IMR-90 (cell line): ENCODE results near the gene MAG. TPM values are rescaled to one million over a fixed set of nuclear protein-coding genes. Genes with fewer than 3 reads are reported as not detected.

ENCODE experiments used
- ATAC-seq: fragments of 200-7000 bp; cut with Tn5 transposase; 2 replicates; pipeline ENCODE4 v1.9.1; 2020; ENCODE audit warnings: low read depth, mild to moderate bottlenecking, moderate library complexity
- BruUV-seq: library from RNA; stranded (reverse); fragments of 400-500 nt; replicated peaks from 2 replicates; lab custom pipeline; 2021; lab: Mats Ljungman, UMichigan
- CTCF ChIA-PET: fragments of 300-600 bp; formaldehyde crosslinking; extraction: SDS; loops from one replicate; lab custom pipeline; 2021; ENCODE audit warnings: antibody characterized with exemption; lab: Yijun Ruan, JAX
- POLR2A ChIA-PET: fragments of 300-600 bp; sonication (Branson Sonifier 250); formaldehyde crosslinking; loops from one replicate; lab custom pipeline; 2022; ENCODE audit warnings: antibody characterized with exemption; ENCODE audit not compliant: unreplicated experiment; lab: Charles Lee
- DNase-seq: peaks from one replicate; pipeline ENCODE4 v3.0.0; 2013
- H2AFZ ChIP-seq: replicated peaks from 2 replicates; pipeline ENCODE3; 2013; ENCODE audit warnings: low read length, mild to moderate bottlenecking; ENCODE audit not compliant: poor library complexity
- H2AK5ac ChIP-seq: 2 replicates; pipeline ENCODE4 v1.6.1; 2013; ENCODE audit warnings: low read depth, low read length, inconsistent platforms
- H2AK9ac ChIP-seq: replicated peaks from 2 replicates; pipeline ENCODE3; 2013; ENCODE audit warnings: mild to moderate bottlenecking, low read depth, low read length, moderate library complexity; ENCODE audit not compliant: poor library complexity
- H2BK120ac ChIP-seq: 2 replicates; pipeline ENCODE4 v1.6.1; 2013; ENCODE audit warnings: low read depth, low read length, inconsistent platforms
- H2BK15ac ChIP-seq: 3 replicates; pipeline ENCODE4 v1.6.1; 2013; ENCODE audit warnings: low read depth, low read length, inconsistent platforms
- H2BK20ac ChIP-seq: 2 replicates; pipeline ENCODE4 v1.6.1; 2013; ENCODE audit warnings: low read depth, mild to moderate bottlenecking, inconsistent platforms, low read length, moderate library complexity
- H2BK5ac ChIP-seq: 2 replicates; pipeline ENCODE4 v1.6.1; 2013; ENCODE audit warnings: mild to moderate bottlenecking, low read depth, low read length, inconsistent platforms; ENCODE audit not compliant: poor library complexity, severe bottlenecking
- H3K14ac ChIP-seq: replicated peaks from 2 replicates; pipeline ENCODE4 v1.6.1; 2013; ENCODE audit warnings: low read depth, low read length, inconsistent platforms
- H3K18ac ChIP-seq: 2 replicates; pipeline ENCODE4 v1.6.1; 2013; ENCODE audit warnings: low read depth, low read length, control low read depth
- H3K23ac ChIP-seq: 2 replicates; pipeline ENCODE4 v1.6.1; 2013; ENCODE audit warnings: low read depth, low read length, inconsistent platforms
- H3K27ac ChIP-seq: 2 replicates; pipeline ENCODE4 v1.5.1; 2013; ENCODE audit warnings: mild to moderate bottlenecking, control low read depth, low read length; ENCODE audit not compliant: insufficient read depth
- H3K27me3 ChIP-seq: 2 replicates; pipeline ENCODE4 v1.6.1; 2013; ENCODE audit warnings: low read length; ENCODE audit not compliant: control insufficient read depth, insufficient read depth
- H3K36me3 ChIP-seq: 2 replicates; pipeline ENCODE4 v1.6.1; 2013; ENCODE audit warnings: low read length, mixed read lengths; ENCODE audit not compliant: control insufficient read depth, insufficient read depth
- H3K4ac ChIP-seq: 2 replicates; pipeline ENCODE4 v1.6.1; 2013; ENCODE audit warnings: low read depth, low read length, inconsistent platforms
- H3K4me1 ChIP-seq: 2 replicates; pipeline ENCODE4 v1.6.1; 2013; ENCODE audit warnings: low read length, mixed read lengths; ENCODE audit not compliant: control insufficient read depth, insufficient read depth
- H3K4me2 ChIP-seq: 2 replicates; pipeline ENCODE4 v1.6.1; 2013; ENCODE audit warnings: low read depth, mild to moderate bottlenecking, control low read depth, low read length, moderate library complexity
- H3K4me3 ChIP-seq: 2 replicates; pipeline ENCODE4 v1.5.1; 2013; ENCODE audit warnings: low read depth, mild to moderate bottlenecking, control low read depth, low read length, moderate library complexity; ENCODE audit not compliant: insufficient read depth
- H3K56ac ChIP-seq: 2 replicates; pipeline ENCODE4 v1.6.1; 2013; ENCODE audit warnings: low read length, inconsistent platforms; ENCODE audit not compliant: insufficient read depth; ENCODE audit errors: extremely low read depth
- H3K79me1 ChIP-seq, 2 experiments: 2 replicates each; pipeline ENCODE4 v1.6.1; 2013; ENCODE audit warnings: low read length in 2 of 2, inconsistent platforms in 1 of 2, low read depth in 1 of 2
- H3K9ac ChIP-seq: 2 replicates; pipeline ENCODE4 v1.6.1; 2013; ENCODE audit warnings: low read depth, low read length, control low read depth
- H3K9me1 ChIP-seq: 2 replicates; pipeline ENCODE4 v1.6.1; 2013; ENCODE audit warnings: low read length, inconsistent platforms; ENCODE audit not compliant: insufficient read depth
- H3K9me3 ChIP-seq: 2 replicates; pipeline ENCODE4 v1.6.1; 2013; ENCODE audit warnings: low read length; ENCODE audit not compliant: control insufficient read depth, insufficient read depth
- H4K20me1 ChIP-seq: 2 replicates; pipeline ENCODE4 v1.6.1; 2013; ENCODE audit warnings: low read length, inconsistent platforms; ENCODE audit not compliant: insufficient read depth
- H4K5ac ChIP-seq: 2 replicates; pipeline ENCODE4 v1.6.1; 2013; ENCODE audit warnings: mild to moderate bottlenecking, low read depth, low read length, control low read depth
- H4K8ac ChIP-seq, 2 experiments: 2 replicates each; pipeline ENCODE4 v1.6.1; 2013; ENCODE audit warnings: low read depth in 2 of 2, low read length in 2 of 2, control low read depth in 1 of 2, inconsistent platforms in 1 of 2
- H4K91ac ChIP-seq: 2 replicates; pipeline ENCODE4 v1.6.1; 2013; ENCODE audit warnings: low read depth, low read length, inconsistent platforms; ENCODE audit not compliant: insufficient read depth
- NFE2L2 ChIP-seq: fragments of 150-350 bp; IDR thresholded peaks from 2 replicates; pipeline ENCODE4 v1.6.1; 2016; ENCODE audit warnings: low read depth, mild to moderate bottlenecking, low read length
- RAD21 ChIP-seq: IDR thresholded peaks from 2 replicates; pipeline ENCODE4 v1.6.1; 2012; ENCODE audit warnings: low read length, improper control_type of control experiment
- RCOR1 ChIP-seq: IDR thresholded peaks from 2 replicates; pipeline ENCODE4 v1.6.1; 2012; ENCODE audit warnings: mild to moderate bottlenecking, low read length, improper control_type of control experiment; ENCODE audit not compliant: insufficient replicate concordance
- WGBS, 2 experiments: methylation state at CpG; one replicate each; pipeline versions ENCODE4 v1.1.5 to v1.1.7; 2013; ENCODE audit warnings: missing lambda C conversion rate in 2 of 2; ENCODE audit not compliant: insufficient read length in 1 of 2; ENCODE audit errors: extremely low coverage in 2 of 2; 5-methylcytosine and 5-hydroxymethylcytosine counted together
- dilution Hi-C: fragments of 300-500 bp; cut with HindIII; formaldehyde crosslinking; loops from one replicate; pipeline ENCODE4 v1.14.3; 2018; ENCODE audit warnings: low sequenced_read_pairs; ENCODE audit not compliant: unreplicated experiment
- in situ Hi-C: fragments of 300-500 bp; cut with MboI; formaldehyde crosslinking; loops from 3 replicates; pipeline ENCODE4 v1.14.3; 2019; ENCODE audit warnings: low sequenced_read_pairs, inconsistent platforms, mixed read lengths
- intact Hi-C: fragments of 100-400 bp; cut with micrococcal nuclease; formaldehyde crosslinking; loops from 2 replicates; pipeline ENCODE4 v1.10.0; 2022
- polyA plus RNA-seq, 3 experiments: library from polyadenylated mRNA; depleted of rRNA; stranded (reverse); fragments of >200 nt; gene quantifications; 2 replicates each; pipeline ENCODE4 v1.2.3, GENCODE V29; 2012; ENCODE audit warnings: low replicate concordance in 1 of 3
- total RNA-seq: library from RNA; depleted of rRNA; stranded (reverse); fragments of >200 nt; gene quantifications from 2 replicates; pipeline ENCODE4 v1.2.3, GENCODE V29; 2012

The MAG gene
- total and polyA plus RNA-seq, 2 of the 4 experiments (the other 2 are of a cell fraction), result not detected

DNA sequence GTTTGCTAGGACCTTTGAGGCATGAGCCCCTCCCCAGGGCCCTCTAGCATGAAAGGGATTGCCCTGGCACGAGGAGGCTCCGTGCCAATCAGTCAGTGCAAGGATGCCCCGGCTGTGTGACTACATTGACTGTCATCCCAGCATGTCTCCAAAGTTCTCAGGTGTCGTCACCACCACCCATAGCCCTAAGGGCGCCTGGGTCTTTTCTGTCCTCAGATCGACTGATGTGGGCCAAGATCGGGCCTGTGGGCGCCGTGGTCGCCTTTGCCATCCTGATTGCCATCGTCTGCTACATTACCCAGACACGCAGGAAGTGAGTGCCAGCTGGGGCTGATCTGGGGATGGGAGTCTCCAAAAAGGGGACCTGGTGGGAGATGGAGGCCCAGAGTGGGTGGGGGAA is 18.4 kb downstream of the MAG start:
- Histone ChIP-seq H2BK20ac (no peak overlapping the region), H2AK5ac (no peak overlapping the region), H4K5ac (no peak overlapping the region), H3K4me3 (no peak overlapping the region), H3K23ac (no peak overlapping the region), H2AK9ac (no peak overlapping the region), H4K8ac (no peak overlapping the region), H3K27ac (no peak overlapping the region), H3K56ac (no peak overlapping the region), H4K20me1 (no peaks in the 10 kb centered on the region), H4K91ac (no peak overlapping the region), H3K36me3 (no peaks in the 10 kb centered on the region), H3K4ac (no peak overlapping the region), H2BK5ac (no peak overlapping the region), H3K9me3 (no peaks in the 10 kb centered on the region), H3K4me1 (no peaks in the 10 kb centered on the region), H2AFZ (no peak overlapping the region), H3K9me1 (no peaks in the 10 kb centered on the region), H3K27me3 (no peaks in the 10 kb centered on the region; the same call in 1 of the 2 replicates), H3K9ac (no peak overlapping the region), H3K14ac (no peak overlapping the region), H3K79me1 (no peaks in the 10 kb centered on the region), H3K18ac (no peak overlapping the region), H2BK15ac (no peak overlapping the region), H3K4me2 (no peak overlapping the region), H2BK120ac (no peak overlapping the region)
- ChIA-PET CTCF (no interaction called here), POLR2A (no interaction called here)
- dilution Hi-C loops, result no loop called here
- DNase-seq (no peak), ATAC-seq (no peak)
- intact Hi-C loops, result no loop called here
- TF ChIP-seq NFE2L2, result no peak
- TF ChIP-seq RAD21, result no peak
- no peak for TF ChIP-seq RCOR1
- WGBS, 2 experiments, result 85% methylated on average over 6 of the region's 12 CpGs; no CpG with 5 or more reads in 1 of the 2 experiments
- BruUV-seq, result no TSS peak
- in situ Hi-C loops, result no loop called here
